Heart left ventricle (tissue), 16 donors: Measurements from ENCODE around the gene SSH2. TPM values are rescaled to one million over a fixed set of nuclear protein-coding genes. Genes with fewer than 3 reads are reported as not detected.

Experiments
- ATAC-seq, 4 donors: fragments of 200-7000 bp; cut with Tn5 transposase; one replicate each; pipeline ENCODE4 v1.9.1; 2020 to 2022; ENCODE audit warnings: moderate library complexity in 4 of 4, mild to moderate bottlenecking in 3 of 4, moderate number of reproducible peaks in 1 of 4
- DNase-seq, 5 donors: peaks; one replicate each; pipeline ENCODE4 v3.0.0-alpha.2; 2020
- H3K27ac ChIP-seq, 12 donors: fragments of 200-600 bp; sonication (generic) in 4 of 12; one replicate each; pipeline versions ENCODE4 v1.5.0 to v1.8.0; 2016 to 2022; ENCODE audit warnings: mild to moderate bottlenecking in 2 of 12
- H3K27me3 ChIP-seq, 9 donors: fragments of 200-600 bp; sonication (generic) in 2 of 9; one replicate each; pipeline versions ENCODE4 v1.5.1 to v1.8.0; 2016 to 2022; ENCODE audit warnings: mild to moderate bottlenecking in 3 of 9
- H3K36me3 ChIP-seq, 9 donors: fragments of 200-600 bp; sonication (generic) in 2 of 9; one replicate each; pipeline versions ENCODE4 v1.5.0 to v1.8.0; 2018 to 2022; ENCODE audit warnings: mild to moderate bottlenecking in 2 of 9
- H3K4me1 ChIP-seq, 12 donors: fragments of 200-600 bp; sonication (generic) in 4 of 12; one replicate each; pipeline versions ENCODE4 v1.5.0 to v1.8.0; 2016 to 2022; ENCODE audit warnings: mild to moderate bottlenecking in 3 of 12
- H3K4me3 ChIP-seq, 12 donors: fragments of 200-600 bp; sonication (generic) in 4 of 12; one replicate each; pipeline versions ENCODE4 v1.5.0 to v1.8.0; 2017 to 2022; ENCODE audit warnings: mild to moderate bottlenecking in 9 of 12, moderate library complexity in 4 of 12
- H3K9me3 ChIP-seq, 12 donors: fragments of 200-600 bp; sonication (generic) in 4 of 12; one replicate each; pipeline versions ENCODE4 v1.5.0 to v1.8.0; 2016 to 2022; ENCODE audit warnings: mild to moderate bottlenecking in 1 of 12
- POLR2A ChIP-seq, 2 donors: fragments of 450-650 bp; IDR thresholded peaks; one replicate each; pipeline ENCODE4 v1.6.1; 2017; ENCODE audit warnings: antibody characterized with exemption in 2 of 2, mild to moderate bottlenecking in 2 of 2, moderate library complexity in 2 of 2
- WGBS, 4 donors: extraction: QIAGEN DNeasy Blood & Tissue Kit in 2 of 4; methylation state at CpG; one replicate each; pipeline versions ENCODE4 v1.1.5 to v1.1.7; 2013 to 2018; 5-methylcytosine and 5-hydroxymethylcytosine counted together
- intact Hi-C, 10 donors: fragments of 100-400 bp; cut with DNase I; formaldehyde crosslinking; loops; one replicate each; pipeline versions ENCODE4 v1.11.1 to v1.14.2; 2022
- polyA plus RNA-seq, 2 donors: library from polyadenylated mRNA; stranded (reverse); fragments of 200-250 nt; gene quantifications; one replicate each; pipeline ENCODE4 v1.2.3, GENCODE V29; 2013
- total RNA-seq, 9 donors: library from RNA; depleted of rRNA in 2 of 9; stranded (reverse); fragments of >200 nt in 2 of 9; fragmentation: NEBNext Ultra II Directional in 3 of 9; extraction: Animal tissue kit (Norgen Biotek cat#: 25700) in 3 of 9; gene quantifications; one replicate each; pipeline versions ENCODE4 v1.1.0 to v1.2.4, GENCODE V29; 2016 to 2023
- TF ChIP-seq, protein P1 (sequence below), 12 donors: fragments of 200-600 bp; sonication (generic) in 4 of 12; IDR thresholded peaks; one replicate each; pipeline versions ENCODE4 v1.5.0 to v1.8.0; 2018 to 2022; ENCODE audit warnings: antibody characterized with exemption in 12 of 12, mild to moderate bottlenecking in 5 of 12
- donor health status: ischemic (EF 13 %, LVEDD 7.1; RV severe dilation, severe dysfunction).
- donor health status: healthy with polysubstance abuse.
- donor health status: DM: no; HTN: yes; CAD: no.
- donor health status: DM: no; HTN: no; CAD: no.
- donor health status: ischemic (EF 25% LVEDD 6.9; RV normal size, moderate dysfunction).
- donor health status: ischemic (EF 25% LVEDD 5.7; RV mildly dilated, moderate dysfunction).
- donor health status: healthy.
- donor health status: DM: yes; HTN: yes; CAD: no.
- donor health status: ischemic (EF 35%, LVEDD 5.7; RV mildly dilated, moderate dysfunction).
- donor health status: nonischemic (EF 11% LVEDD 7.7; RV severe dilation, severe dysfunction).
- donor health status: DM: yes; HTN: yes; CAD: no.
- donor health status: PGD.
- donor health status: ischemic (EF 29% LVEDD 5.4; RV normal size, mild dysfunction).
- donor health status: nonischemic (EF 23%, LVEDD 6.1; RV moderate dilation, normal function).

SSH2 gene
- total and polyA plus RNA-seq, 11 donors, result 20.8 to 46.7 (median 36.6) TPM

DNA sequence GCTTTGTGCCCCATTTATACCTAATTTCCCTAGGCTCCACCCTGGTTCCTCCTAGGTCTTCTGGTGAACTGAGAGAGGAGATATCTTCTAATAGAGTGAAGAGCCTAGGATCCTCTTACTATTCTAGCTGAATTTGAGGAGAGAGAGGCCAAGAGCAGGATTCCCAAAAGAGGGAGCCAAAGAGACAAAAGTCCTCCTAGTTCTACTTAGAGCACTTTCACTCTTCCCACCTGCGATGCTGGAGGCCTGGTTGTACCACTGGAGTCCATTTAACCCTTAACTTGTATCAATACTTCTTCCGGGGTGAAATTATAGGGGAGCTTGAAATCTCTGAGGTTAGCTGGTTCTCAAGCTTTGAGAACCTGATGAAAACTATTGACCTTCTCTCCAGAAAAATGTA, 3.4 kb upstream of the SSH2 start:
- no peak for ATAC-seq
- H3K27me3 ChIP-seq, result no peaks in the 10 kb centered on the region
- intact Hi-C loops, result loop anchor here in 7 of 10 donors (5.0 to 10.0 kb wide), 10 partner anchors 46 to 351 kb away; no protein-coding TSS in a partner anchor
- H3K9me3 ChIP-seq, result no peaks in the 10 kb centered on the region
- H3K4me3 ChIP-seq, result no peak overlapping the region
- H3K4me1 ChIP-seq, result peaks cover 0 to 23% (median 13%) of the 10 kb centered on the region in 12 donors
- H3K36me3 ChIP-seq, result no peaks in the 10 kb centered on the region
- WGBS, 4 donors, result 31 to 40% (median 35%) methylated on average over 2 of the region's 2 CpGs
- no peak overlapping the region for H3K27ac ChIP-seq
- DNase-seq, result no peak
- no peak for TF ChIP-seq POLR2A (IDR thresholded peaks at IDR 0.05)
- TF ChIP-seq, protein P1, sequence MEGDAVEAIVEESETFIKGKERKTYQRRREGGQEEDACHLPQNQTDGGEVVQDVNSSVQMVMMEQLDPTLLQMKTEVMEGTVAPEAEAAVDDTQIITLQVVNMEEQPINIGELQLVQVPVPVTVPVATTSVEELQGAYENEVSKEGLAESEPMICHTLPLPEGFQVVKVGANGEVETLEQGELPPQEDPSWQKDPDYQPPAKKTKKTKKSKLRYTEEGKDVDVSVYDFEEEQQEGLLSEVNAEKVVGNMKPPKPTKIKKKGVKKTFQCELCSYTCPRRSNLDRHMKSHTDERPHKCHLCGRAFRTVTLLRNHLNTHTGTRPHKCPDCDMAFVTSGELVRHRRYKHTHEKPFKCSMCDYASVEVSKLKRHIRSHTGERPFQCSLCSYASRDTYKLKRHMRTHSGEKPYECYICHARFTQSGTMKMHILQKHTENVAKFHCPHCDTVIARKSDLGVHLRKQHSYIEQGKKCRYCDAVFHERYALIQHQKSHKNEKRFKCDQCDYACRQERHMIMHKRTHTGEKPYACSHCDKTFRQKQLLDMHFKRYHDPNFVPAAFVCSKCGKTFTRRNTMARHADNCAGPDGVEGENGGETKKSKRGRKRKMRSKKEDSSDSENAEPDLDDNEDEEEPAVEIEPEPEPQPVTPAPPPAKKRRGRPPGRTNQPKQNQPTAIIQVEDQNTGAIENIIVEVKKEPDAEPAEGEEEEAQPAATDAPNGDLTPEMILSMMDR (IDR thresholded peaks at IDR 0.05), result peak in 2 of 12 donors; percentile 12 to 17

DNA sequence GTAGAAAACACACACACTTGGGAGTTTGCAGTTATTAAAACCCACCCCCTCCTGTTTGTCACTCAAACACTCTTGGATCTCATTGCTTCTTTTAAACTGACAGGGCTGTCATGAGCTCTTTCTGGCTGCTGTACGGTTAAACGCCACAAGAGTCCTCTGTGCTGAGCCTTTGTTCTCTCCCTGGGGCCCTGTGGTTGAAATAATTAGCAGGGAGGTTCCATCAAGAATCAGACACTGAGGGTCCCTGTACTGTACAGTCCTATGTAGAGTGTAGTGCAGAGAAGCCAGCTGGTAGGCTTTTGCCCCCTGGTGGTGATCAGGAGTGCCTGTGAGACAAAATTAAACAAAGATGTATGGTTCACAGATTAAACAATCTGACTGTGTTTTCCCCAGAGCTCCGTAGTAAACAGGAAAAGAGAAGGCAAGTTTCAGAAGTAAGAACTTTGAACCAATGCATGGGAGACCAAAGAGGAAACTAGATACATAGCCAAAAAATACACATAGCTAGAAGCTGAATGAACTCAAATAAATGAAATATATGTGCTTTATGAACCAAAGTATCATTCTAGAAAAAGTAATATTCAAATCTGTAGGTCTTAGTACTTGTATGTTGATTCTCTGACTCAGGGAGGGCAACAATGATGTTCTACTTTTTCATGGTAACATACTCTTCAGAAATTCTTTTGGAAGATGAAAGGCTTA, 1.4 kb upstream of the SSH2 start:
- Histone ChIP-seq H3K9me3 (no peaks in the 10 kb centered on the region), H3K4me1 (peaks cover 0 to 40% (median 31%) of the 10 kb centered on the region in 12 donors), H3K27me3 (no peaks in the 10 kb centered on the region), H3K27ac (peak overlapping the region in 4 of 12 donors; percentile 3 to 87 (median 52)), H3K4me3 (peak overlapping the region in 9 of 12 donors; percentile 65 to 95 (median 85)), H3K36me3 (no peaks in the 10 kb centered on the region)
- DNase-seq (peak; percentile 65 to 74 (median 69)), ATAC-seq (peak; percentile 67 to 84 (median 74))
- no peak for TF ChIP-seq POLR2A (IDR thresholded peaks at IDR 0.05)
- TF ChIP-seq, protein P1 (IDR thresholded peaks at IDR 0.05), result peak; percentile 82 to 93 (median 86)
- intact Hi-C loops, result loop anchor here (1.0 to 10.0 kb wide), 15 partner anchors 44 to 349 kb away; no protein-coding TSS in a partner anchor
- WGBS, 4 donors, result 0 to 1% (median 0%) methylated on average over 3 of the region's 3 CpGs

DNA sequence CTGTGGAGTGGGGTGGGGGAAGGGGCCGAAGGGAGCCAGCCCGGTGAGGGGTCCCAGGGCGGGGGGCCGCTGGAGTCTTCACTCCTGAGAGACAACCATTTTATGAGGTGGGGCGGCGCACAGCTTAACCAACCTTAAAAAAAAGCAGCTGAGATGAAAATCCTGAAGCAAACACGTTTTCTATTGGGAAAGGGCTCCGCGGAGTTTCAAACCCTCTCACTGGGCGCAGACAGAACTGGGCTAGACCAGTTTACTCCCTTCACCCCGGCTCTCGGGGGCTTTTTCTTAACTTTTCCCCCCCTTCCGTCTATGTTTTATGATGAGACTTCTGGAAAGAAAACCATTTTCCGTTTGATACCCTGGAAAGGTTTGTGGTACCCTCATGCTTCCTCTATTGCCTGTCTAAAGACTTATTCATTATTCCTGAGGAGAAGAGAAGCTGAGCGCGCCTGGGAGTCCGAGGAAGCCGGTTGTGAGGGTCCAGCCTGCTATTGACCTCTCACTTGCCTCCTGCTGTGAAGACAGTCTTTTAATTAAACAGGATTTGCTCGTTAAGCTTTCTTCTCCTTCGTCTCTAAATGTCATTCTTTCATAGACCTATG, 482 bp upstream of the SSH2 start:
- no peak for DNase-seq
- H3K4me1 ChIP-seq, result peaks cover 0 to 40% (median 31%) of the 10 kb centered on the region in 12 donors
- H3K9me3 ChIP-seq, result no peaks in the 10 kb centered on the region
- H3K27me3 ChIP-seq, result no peaks in the 10 kb centered on the region
- TF ChIP-seq, protein P1 (IDR thresholded peaks at IDR 0.05), result peak in 1 of 12 donors; percentile 2
- no peak for TF ChIP-seq POLR2A (IDR thresholded peaks at IDR 0.05)
- intact Hi-C loops, result loop anchor here (1.0 to 10.0 kb wide), 16 partner anchors 43 to 348 kb away; no protein-coding TSS in a partner anchor
- H3K27ac ChIP-seq, result peak overlapping the region in 11 of 12 donors; percentile 78 to 93 (median 90)
- H3K4me3 ChIP-seq, result peak overlapping the region; percentile 65 to 95 (median 83)
- WGBS, 4 donors, result 0 to 1% (median 0%) methylated on average over 19 to 20 of the region's 20 CpGs
- no peaks in the 10 kb centered on the region for H3K36me3 ChIP-seq
- peak in 3 of 4 donors; percentile 17 to 36 (median 23) for ATAC-seq

DNA sequence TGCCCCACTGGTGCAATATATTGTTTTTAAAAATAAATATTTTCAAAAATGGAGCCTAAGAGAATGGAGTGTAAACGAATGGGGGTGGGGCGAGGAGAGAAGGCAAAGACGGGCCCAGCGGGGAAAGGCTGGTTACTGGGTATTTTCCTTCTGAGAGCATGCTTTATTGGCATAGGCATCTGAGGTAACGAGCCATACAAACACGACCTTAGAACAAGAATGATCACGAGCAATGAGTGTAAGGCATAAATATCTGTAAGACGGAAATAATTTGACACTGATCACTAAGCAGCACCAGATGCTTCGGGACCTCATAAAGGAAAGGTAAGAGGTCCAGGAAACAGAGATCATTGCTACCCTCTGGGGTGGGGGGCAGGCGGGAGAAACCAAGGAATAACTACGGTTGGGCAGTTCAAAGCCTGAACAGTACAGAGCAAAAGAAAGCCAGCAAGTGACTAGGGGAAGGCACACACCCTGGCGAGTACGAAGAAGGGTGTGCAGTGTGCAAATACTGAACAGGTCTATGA, 959 bp downstream of the SSH2 start:
- ATAC-seq, result no peak
- WGBS, 4 donors, result 3 to 6% (median 4%) methylated on average over 13 of the region's 13 CpGs
- peaks cover 0 to 41% (median 31%) of the 10 kb centered on the region in 12 donors for H3K4me1 ChIP-seq

More for the DNA sequence above, 959 bp downstream of the SSH2 start:
- Histone ChIP-seq H3K27me3 (no peaks in the 10 kb centered on the region), H3K27ac (peak overlapping the region; percentile 46 to 93 (median 88)), H3K36me3 (peaks cover 0 to 7% (median 0%) of the 10 kb centered on the region in 9 donors), H3K9me3 (no peaks in the 10 kb centered on the region), H3K4me3 (peak overlapping the region; percentile 65 to 95 (median 83))
- peak in 1 of 5 donors; percentile 11 for DNase-seq
- TF ChIP-seq POLR2A (IDR thresholded peaks at IDR 0.05), result no peak
- TF ChIP-seq, protein P1 (IDR thresholded peaks at IDR 0.05), result no peak
- intact Hi-C loops, result loop anchor here in 1 of 10 donors (10.0 kb wide), 1 partner anchor 64 kb away; no protein-coding TSS in a partner anchor
